Nephron progenitor cell (in vitro differentiated cells): ENCODE data around the gene CPTP.

Source experiments
- DNase-seq: peaks from one replicate; pipeline ENCODE4 v3.0.0; 2021
- H3K27ac Mint-ChIP-seq: 2 replicates; pipeline ENCODE4 v1.8.0; 2021; ENCODE audit warnings: mild to moderate bottlenecking, moderate library complexity, mixed read lengths
- H3K27me3 Mint-ChIP-seq: 2 replicates; pipeline ENCODE4 v1.8.0; 2021; ENCODE audit warnings: mild to moderate bottlenecking, low read depth, mixed read lengths; ENCODE audit not compliant: poor library complexity
- H3K36me3 Mint-ChIP-seq: 2 replicates; pipeline ENCODE4 v1.8.0; 2021; ENCODE audit warnings: low read depth, mixed read lengths
- H3K4me1 Mint-ChIP-seq: 2 replicates; pipeline ENCODE4 v1.8.0; 2021; ENCODE audit warnings: mixed read lengths
- H3K4me3 Mint-ChIP-seq: 2 replicates; pipeline ENCODE4 v1.8.0; 2021; ENCODE audit warnings: mild to moderate bottlenecking, moderate library complexity, mixed read lengths
- H3K9me3 Mint-ChIP-seq: 2 replicates; pipeline ENCODE4 v1.8.0; 2021; ENCODE audit warnings: mild to moderate bottlenecking, moderate library complexity, mixed read lengths
- CTCF ChIP-seq: fragments of 200-600 bp; sonication (generic); IDR thresholded peaks from 2 replicates; pipeline ENCODE4 v1.5.0; 2021; ENCODE audit warnings: antibody characterized with exemption

Gene CPTP

GRCh38 chr1:1334835-1335234 is 10.2 kb downstream of the CPTP start:
- H3K27ac Mint-ChIP-seq, result no peak overlapping the region
- peaks cover 4% of the 10 kb centered on the region for H3K36me3 Mint-ChIP-seq
- TF ChIP-seq CTCF, result no peak
- H3K9me3 Mint-ChIP-seq, result no peaks in the 10 kb centered on the region
- H3K4me1 Mint-ChIP-seq, result peaks cover 4% of the 10 kb centered on the region
- H3K4me3 Mint-ChIP-seq, result no peak overlapping the region
- DNase-seq, result peak; percentile 87
- H3K27me3 Mint-ChIP-seq, result no peaks in the 10 kb centered on the region

GRCh38 chr1:1335283-1335682 is 10.7 kb downstream of the CPTP start:
- Mint-ChIP-seq H3K9me3 (no peaks in the 10 kb centered on the region), H3K27me3 (no peaks in the 10 kb centered on the region), H3K4me1 (peaks cover 4% of the 10 kb centered on the region), H3K27ac (no peak overlapping the region), H3K36me3 (peaks cover 4% of the 10 kb centered on the region), H3K4me3 (no peak overlapping the region)
- no peak for DNase-seq
- no peak for TF ChIP-seq CTCF

- no peak overlapping the region for H3K27ac Mint-ChIP-seq
- TF ChIP-seq CTCF, result no peak
- no peaks in the 10 kb centered on the region for H3K27me3 Mint-ChIP-seq
- peaks cover 10% of the 10 kb centered on the region for H3K36me3 Mint-ChIP-seq
- no peak overlapping the region for H3K4me3 Mint-ChIP-seq
- no peak for DNase-seq
- H3K4me1 Mint-ChIP-seq, result peaks cover 4% of the 10 kb centered on the region
- H3K9me3 Mint-ChIP-seq, result no peaks in the 10 kb centered on the region
Observed at GRCh38 chr1:1335792-1336248, 11.2 kb downstream of the CPTP start.

GRCh38 chr1:1336446-1336845 is 11.8 kb downstream of the CPTP start:
- Mint-ChIP-seq H3K9me3 (no peaks in the 10 kb centered on the region), H3K4me3 (no peak overlapping the region), H3K27ac (no peak overlapping the region), H3K27me3 (no peaks in the 10 kb centered on the region), H3K4me1 (peaks cover 4% of the 10 kb centered on the region), H3K36me3 (peaks cover 16% of the 10 kb centered on the region)
- no peak for TF ChIP-seq CTCF
- no peak for DNase-seq

GRCh38 chr1:1336931-1337792 is 12.6 kb downstream of the CPTP start:
- H3K9me3 Mint-ChIP-seq, result no peaks in the 10 kb centered on the region
- no peak overlapping the region for H3K27ac Mint-ChIP-seq
- no peaks in the 10 kb centered on the region for H3K27me3 Mint-ChIP-seq
- no peak overlapping the region for H3K4me3 Mint-ChIP-seq
- peaks cover 16% of the 10 kb centered on the region for H3K36me3 Mint-ChIP-seq
- no peak for DNase-seq
- TF ChIP-seq CTCF, result no peak
- H3K4me1 Mint-ChIP-seq, result peaks cover 4% of the 10 kb centered on the region

GRCh38 chr1:1337793-1338147 is 13.2 kb downstream of the CPTP start:
- H3K27ac Mint-ChIP-seq, result no peak overlapping the region
- no peaks in the 10 kb centered on the region for H3K27me3 Mint-ChIP-seq
- no peaks in the 10 kb centered on the region for H3K9me3 Mint-ChIP-seq
- TF ChIP-seq CTCF, result no peak
- peaks cover 4% of the 10 kb centered on the region for H3K4me1 Mint-ChIP-seq
- no peak overlapping the region for H3K4me3 Mint-ChIP-seq
- H3K36me3 Mint-ChIP-seq, result peaks cover 16% of the 10 kb centered on the region
- peak; percentile 33 for DNase-seq
